ENCODE measurements around the gene LOXL3.

DNA sequence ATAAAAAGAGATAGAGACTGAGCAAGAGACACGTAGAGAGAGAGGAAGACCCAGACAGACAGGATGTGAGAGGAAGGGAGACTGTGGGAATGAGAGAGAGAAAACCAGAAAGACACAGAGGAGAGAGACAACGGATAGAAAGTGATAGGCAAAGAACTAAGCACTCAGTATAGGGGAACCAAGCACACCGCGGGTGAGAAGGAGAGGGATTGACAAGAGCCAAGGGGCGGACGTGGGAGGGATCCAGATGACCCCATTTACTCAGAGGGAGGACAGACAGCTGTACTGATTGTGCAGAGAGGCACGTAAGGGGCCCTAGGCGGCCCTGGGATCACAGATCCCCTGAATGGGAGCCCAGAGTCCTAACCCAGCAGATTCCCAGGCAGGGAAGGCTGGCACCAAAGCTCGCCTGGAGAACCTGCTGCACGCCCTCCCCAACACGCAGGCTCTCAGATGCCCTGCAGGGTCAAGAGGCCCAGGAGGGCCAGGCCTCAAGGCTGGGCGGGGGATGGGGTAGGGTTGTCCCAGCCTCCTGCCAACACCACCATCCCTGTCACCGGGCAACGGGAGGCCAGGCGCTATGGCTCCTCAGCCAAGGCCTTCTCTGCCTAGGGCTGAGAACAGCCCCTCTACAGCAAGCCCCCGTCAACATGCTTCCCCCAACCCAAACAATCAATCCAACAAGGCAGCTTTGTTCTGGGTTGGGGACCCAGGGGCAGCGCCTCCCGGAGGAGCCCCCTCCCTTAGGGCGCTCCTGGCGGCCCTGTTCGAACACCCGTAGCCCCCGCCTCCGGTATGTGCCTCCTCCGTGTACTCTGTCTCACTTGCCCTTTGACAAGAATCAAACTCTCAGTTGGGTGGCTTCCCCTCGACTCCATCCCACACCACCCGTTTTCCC lies 579 bp downstream of the LOXL3 start:
- TF ChIP-seq YY1 (IDR thresholded peaks at IDR 0.05; ENCODE audit: insufficient read depth, insufficient read length) (no peak), SUZ12 (IDR thresholded peaks at IDR 0.05; ENCODE audit: extremely low read depth, insufficient read depth, insufficient read length) (no peak), ZNF274 (IDR thresholded peaks at IDR 0.05; ENCODE audit: low read depth, low read length) (no peak)

All from NT2/D1 (cell line).